ENCODE data around the gene MED9.

Gene MED9

GRCh38 chr17:17506181-17506741 is 29.5 kb downstream of the MED9 start:
- DNase-seq: no peak

- no peak for DNase-seq
Observed at GRCh38 chr17:17506893-17507464, 30.2 kb downstream of the MED9 start.

GRCh38 chr17:17507465-17508011 is 30.7 kb downstream of the MED9 start:
- no peak for DNase-seq

- no peak for DNase-seq
Observed at GRCh38 chr17:17508019-17508535, 31.3 kb downstream of the MED9 start.

GRCh38 chr17:17508646-17509591 is 32.1 kb downstream of the MED9 start:
- no peak for DNase-seq

GRCh38 chr17:17509601-17510425 is 33.0 kb downstream of the MED9 start:
- no peak for DNase-seq

- DNase-seq: no peak
Observed at GRCh38 chr17:17510456-17511292, 33.9 kb downstream of the MED9 start.

GRCh38 chr17:17511293-17511741 is 34.5 kb downstream of the MED9 start:
- no peak for DNase-seq

- DNase-seq: no peak
Observed at GRCh38 chr17:17511881-17512858, 35.4 kb downstream of the MED9 start.

- no peak for DNase-seq
Observed at GRCh38 chr17:17512866-17513265, 36.1 kb downstream of the MED9 start.

- DNase-seq: no peak
Observed at GRCh38 chr17:17513626-17514025, 36.8 kb downstream of the MED9 start.

- no peak for DNase-seq
Observed at GRCh38 chr17:17514361-17514992, 37.7 kb downstream of the MED9 start.

GRCh38 chr17:17514993-17515933 is 38.5 kb downstream of the MED9 start:
- no peak for DNase-seq

GRCh38 chr17:17515934-17516930 is 39.4 kb downstream of the MED9 start:
- DNase-seq: peak; percentile 53

GRCh38 chr17:17516941-17517720 is 40.3 kb downstream of the MED9 start:
- no peak for DNase-seq

- DNase-seq: no peak
Observed at GRCh38 chr17:17518014-17518413, 41.2 kb downstream of the MED9 start.
